K562 (cell line): Measurements from ENCODE around the gene CBLIF. TPM values are rescaled to one million over a fixed set of nuclear protein-coding genes. Genes with fewer than 3 reads are reported as not detected.

ENCODE experiments used
- ATF1 ChIP-seq, 2 experiments: fragments of 450-650 bp in 1 of 2; IDR thresholded peaks; 2 replicates each; pipeline ENCODE4 v1.6.1; 2016; ENCODE audit warnings: missing compliant biosample characterization in 1 of 2, missing genetic modification characterization in 1 of 2
- BRCA1 ChIP-seq, 2 experiments: fragments of 450-650 bp in 1 of 2; sonication (generic) in 1 of 2; formaldehyde crosslinking in 1 of 2; IDR thresholded peaks; 2 replicates each; pipeline versions ENCODE4 v1.5.0 to v1.6.1; 2017 to 2020; ENCODE audit warnings: mild to moderate bottlenecking in 1 of 2, missing genetic modification reagents in 1 of 2
- BRD9 ChIP-seq: fragments of 450-650 bp; IDR thresholded peaks from 2 replicates; pipeline ENCODE4 v1.6.1; 2018; ENCODE audit warnings: low read depth; ENCODE audit not compliant: partially characterized antibody
- CBFA2T3 ChIP-seq: fragments of 450-650 bp; IDR thresholded peaks from 2 replicates; pipeline ENCODE4 v1.6.1; 2017
- CC2D1A ChIP-seq: fragments of 450-650 bp; IDR thresholded peaks from 2 replicates; pipeline ENCODE4 v1.6.1; 2017; ENCODE audit warnings: mild to moderate bottlenecking
- CXXC5 ChIP-seq: fragments of 250-450 bp; sonication (Bioruptor Pico); IDR thresholded peaks from 2 replicates; pipeline ENCODE4 v1.8.0; 2022; ENCODE audit warnings: inconsistent platforms, mild to moderate bottlenecking, moderate library complexity
- HDAC1 ChIP-seq, 2 experiments: fragments of 450-650 bp; IDR thresholded peaks; 2 replicates each; pipeline ENCODE4 v1.6.1; 2016 to 2017; ENCODE audit warnings: inconsistent platforms in 1 of 2, mild to moderate bottlenecking in 1 of 2, moderate library complexity in 1 of 2
- HMG20B ChIP-seq: fragments of 250-450 bp; sonication (Bioruptor Pico); IDR thresholded peaks from 2 replicates; pipeline ENCODE4 v1.5.0; 2021; ENCODE audit warnings: mild to moderate bottlenecking
- ILF3 ChIP-seq: fragments of 450-650 bp; IDR thresholded peaks from 2 replicates; pipeline ENCODE4 v1.6.1; 2018; ENCODE audit warnings: antibody characterized with exemption, mild to moderate bottlenecking, moderate library complexity, borderline replicate concordance
- KHSRP ChIP-seq: fragments of 450-650 bp; IDR thresholded peaks from 2 replicates; pipeline ENCODE4 v1.6.1; 2017
- NFE2 ChIP-seq: IDR thresholded peaks from 2 replicates; pipeline ENCODE4 v1.6.1; 2014; ENCODE audit warnings: antibody characterized with exemption, low read depth
- NONO ChIP-seq, 2 experiments: fragments of 200-400 bp in 1 of 2; fragments of 450-650 bp in 1 of 2; formaldehyde crosslinking in 1 of 2; IDR thresholded peaks; 2 replicates each; pipeline ENCODE4 v1.6.1; 2017; ENCODE audit warnings: low read depth in 2 of 2, mild to moderate bottlenecking in 2 of 2, moderate library complexity in 2 of 2, low read length in 1 of 2
- PPARD ChIP-seq: fragments of 250-450 bp; sonication (Bioruptor Pico); IDR thresholded peaks from 2 replicates; pipeline ENCODE4 v1.8.0; 2022; ENCODE audit warnings: inconsistent platforms, mild to moderate bottlenecking, moderate library complexity
- PTTG1 ChIP-seq: fragments of 450-650 bp; IDR thresholded peaks from 2 replicates; pipeline ENCODE4 v1.6.1; 2016; ENCODE audit warnings: low read depth, mild to moderate bottlenecking, missing genetic modification characterization, missing compliant biosample characterization
- RB1 ChIP-seq: fragments of 450-650 bp; IDR thresholded peaks from 2 replicates; pipeline ENCODE4 v1.6.1; 2017; ENCODE audit warnings: low read depth, mild to moderate bottlenecking
- SMARCE1 ChIP-seq: fragments of 450-650 bp; IDR thresholded peaks from 2 replicates; pipeline ENCODE4 v1.7.1; 2016; ENCODE audit warnings: mild to moderate bottlenecking
- SPI1 ChIP-seq: IDR thresholded peaks from 2 replicates; pipeline ENCODE4 v1.6.1; 2011; ENCODE audit warnings: low read depth, low read length, control low read depth, borderline replicate concordance
- TEAD1 ChIP-seq, 2 experiments: fragments of 450-650 bp in 1 of 2; sonication (generic) in 1 of 2; formaldehyde crosslinking; IDR thresholded peaks; 2 replicates each; pipeline versions ENCODE4 v1.4.0 to v1.8.0; 2020 to 2022; ENCODE audit warnings: mild to moderate bottlenecking in 2 of 2, missing genetic modification reagents in 1 of 2
- XRCC4 ChIP-seq: IDR thresholded peaks from one replicate; pipeline ENCODE4 v1.6.1; 2011; ENCODE audit not compliant: insufficient read depth, insufficient read length; ENCODE audit errors: extremely low read depth
- ZBTB43 ChIP-seq: sonication (generic); formaldehyde crosslinking; IDR thresholded peaks from 2 replicates; pipeline ENCODE4 v1.8.0; 2023; ENCODE audit warnings: mild to moderate bottlenecking, missing genetic modification reagents
- ZNF134 ChIP-seq: fragments of 250-450 bp; sonication (Bioruptor Pico); conservative IDR thresholded peaks from 2 replicates; pipeline ENCODE4 v1.4.0; 2020
- ZNF316 ChIP-seq: fragments of 450-650 bp; IDR thresholded peaks from 2 replicates; pipeline ENCODE4 v1.6.1; 2016
- ZNF583 ChIP-seq: fragments of 250-450 bp; sonication (Bioruptor Pico); IDR thresholded peaks from 2 replicates; pipeline ENCODE4 v1.4.0; 2020
- ZNF589 ChIP-seq: fragments of 200-800 bp; sonication (Bioruptor generic); IDR thresholded peaks from 2 replicates; pipeline ENCODE4 v1.6.1; 2016; ENCODE audit warnings: low read depth, missing genetic modification characterization, missing compliant biosample characterization
- polyA plus RNA-seq, 8 experiments: library from polyadenylated mRNA; depleted of rRNA in 4 of 8; stranded (reverse) in 5 of 8; unstranded in 3 of 8; fragments of >200 nt; fragmentation: Nextera tagmentation in 2 of 8; fragmentation: Illumina TruSeq in 1 of 8; extraction: Ambion mirVana in 2 of 8; extraction: Trizol in 1 of 8; gene quantifications; 2 replicates each; pipeline versions ENCODE4 v1.2.1 to v1.2.3, GENCODE V29; 2011 to 2014; ENCODE audit warnings: inconsistent platforms in 1 of 8, missing spikeins in 1 of 8
- total RNA-seq, 7 experiments: library from RNA; depleted of rRNA in 6 of 7; stranded (reverse); fragments of >200 nt in 6 of 7; fragmentation: Illumina TruSeq in 2 of 7; extraction: Trizol in 2 of 7; gene quantifications; 2 replicates each; pipeline versions ENCODE4 v1.2.1 to v1.2.3, GENCODE V29; 2011 to 2021; ENCODE audit warnings: low replicate concordance in 1 of 7
- TF ChIP-seq, protein P1 (sequence below), 2 experiments: IDR thresholded peaks in 1 of 2; conservative IDR thresholded peaks in 1 of 2; 2 replicates each; pipeline ENCODE4 v1.6.1; 2016; ENCODE audit warnings: low read depth in 2 of 2, mild to moderate bottlenecking in 1 of 2, missing compliant biosample characterization in 1 of 2, missing genetic modification characterization in 1 of 2, moderate library complexity in 1 of 2
- TF ChIP-seq, protein P2 (sequence below): fragments of 200-800 bp; sonication (Bioruptor generic); IDR thresholded peaks from 2 replicates; pipeline ENCODE4 v1.6.1; 2017; ENCODE audit warnings: missing genetic modification characterization, missing compliant biosample characterization

Gene CBLIF
- total and polyA plus RNA-seq, 9 of the 15 experiments (the other 6 are each of a cell fraction or from before 2014, with no cell fraction given) = 0.07 to 0.83 (median 0.54) TPM

GRCh38 chr11:59891781-59892181 is 46.5 kb upstream of the CBLIF start (continued):
- TF ChIP-seq ZNF316 (peak; percentile 69), RB1 (no peak), BRD9 (no peak), PTTG1 (tag) (no peak), TEAD1 (CRISPR knock-in tag; IDR thresholded peaks at IDR 0.05) (no peak), SPI1 (no peak), HDAC1 (IDR thresholded peaks at IDR 0.05) (peak in 1 of 2 experiments; percentile 55; a peak in 1 of 4 replicates), ILF3 (no peak), ZNF589 (CRISPR knock-in tag) (no peak), SMARCE1 (0 out of 2 replicates have a peak, but pooled peaks have one; percentile 27), BRCA1 (IDR thresholded peaks at IDR 0.05) (no peak), BRCA1 (CRISPR knock-in tag; IDR thresholded peaks at IDR 0.05) (no peak), ZNF583 (CRISPR knock-in tag) (peak; percentile 25; the same call in 1 of the 2 replicates), CC2D1A (no peak), XRCC4 (no peak), NONO (IDR thresholded peaks at IDR 0.05; ENCODE audit: low read depth in 2 of 2, low read length in 1 of 2) (0 out of 4 replicates have a peak, but pooled peaks of 1 of the 2 experiments have one; percentile 35), ZBTB43 (CRISPR knock-in tag) (no peak), ATF1 (CRISPR knock-in tag; IDR thresholded peaks at IDR 0.05) (no peak), ATF1 (tag; IDR thresholded peaks at IDR 0.05) (peak; percentile 45), ZNF134 (CRISPR knock-in tag) (no peak), KHSRP (no peak), CXXC5 (CRISPR knock-in tag) (0 out of 2 replicates have a peak, but pooled peaks have one; percentile 11), CBFA2T3 (0 out of 2 replicates have a peak, but pooled peaks have one; percentile 12), HMG20B (CRISPR knock-in tag) (no peak), NFE2 (peak; percentile 82), PPARD (CRISPR knock-in tag) (no peak)
- TF ChIP-seq, protein P1, sequence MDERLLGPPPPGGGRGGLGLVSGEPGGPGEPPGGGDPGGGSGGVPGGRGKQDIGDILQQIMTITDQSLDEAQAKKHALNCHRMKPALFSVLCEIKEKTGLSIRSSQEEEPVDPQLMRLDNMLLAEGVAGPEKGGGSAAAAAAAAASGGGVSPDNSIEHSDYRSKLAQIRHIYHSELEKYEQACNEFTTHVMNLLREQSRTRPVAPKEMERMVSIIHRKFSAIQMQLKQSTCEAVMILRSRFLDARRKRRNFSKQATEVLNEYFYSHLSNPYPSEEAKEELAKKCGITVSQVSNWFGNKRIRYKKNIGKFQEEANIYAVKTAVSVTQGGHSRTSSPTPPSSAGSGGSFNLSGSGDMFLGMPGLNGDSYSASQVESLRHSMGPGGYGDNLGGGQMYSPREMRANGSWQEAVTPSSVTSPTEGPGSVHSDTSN (CRISPR knock-in tag; IDR thresholded peaks at IDR 0.05; ENCODE audit: low read depth) = no peak
- TF ChIP-seq, protein P1 (tag; conservative IDR thresholded peaks at IDR 0.05; ENCODE audit: low read depth) = 0 out of 2 replicates have a peak, but pooled peaks have one; percentile 47
- TF ChIP-seq, protein P2, sequence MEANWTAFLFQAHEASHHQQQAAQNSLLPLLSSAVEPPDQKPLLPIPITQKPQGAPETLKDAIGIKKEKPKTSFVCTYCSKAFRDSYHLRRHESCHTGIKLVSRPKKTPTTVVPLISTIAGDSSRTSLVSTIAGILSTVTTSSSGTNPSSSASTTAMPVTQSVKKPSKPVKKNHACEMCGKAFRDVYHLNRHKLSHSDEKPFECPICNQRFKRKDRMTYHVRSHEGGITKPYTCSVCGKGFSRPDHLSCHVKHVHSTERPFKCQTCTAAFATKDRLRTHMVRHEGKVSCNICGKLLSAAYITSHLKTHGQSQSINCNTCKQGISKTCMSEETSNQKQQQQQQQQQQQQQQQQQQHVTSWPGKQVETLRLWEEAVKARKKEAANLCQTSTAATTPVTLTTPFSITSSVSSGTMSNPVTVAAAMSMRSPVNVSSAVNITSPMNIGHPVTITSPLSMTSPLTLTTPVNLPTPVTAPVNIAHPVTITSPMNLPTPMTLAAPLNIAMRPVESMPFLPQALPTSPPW = peak; percentile 9; the same call in 1 of the 2 replicates
